ENCODE data around the gene HMGB3. TPM values are rescaled to one million over a fixed set of nuclear protein-coding genes. Genes with fewer than 3 reads are reported as not detected.

The HMGB3 gene
- total RNA-seq, 1 experiment from 2014 or later = 373 TPM

GRCh38 chrX:150955590-150955989, 27.5 kb upstream of the HMGB3 start:
- no peaks in the 10 kb centered on the region for H3K23me2 ChIP-seq (ENCODE audit: insufficient read length, low read depth, low read length, poor library complexity, severe bottlenecking)
- no peak overlapping the region for H3K4ac ChIP-seq (ENCODE audit: low read depth, low read length)
- no peak overlapping the region for H2BK12ac ChIP-seq (ENCODE audit: insufficient read length, low read depth, low read length)
- no peak overlapping the region for H4K8ac ChIP-seq (replicated peaks; ENCODE audit: insufficient read length, low read depth, low read length)
- H3K27ac ChIP-seq (ENCODE audit: insufficient read length, low read depth, low read length) = no peak overlapping the region
- H4K5ac ChIP-seq (ENCODE audit: insufficient read length, low read depth, low read length) = no peak overlapping the region
- no peak overlapping the region for H2BK120ac ChIP-seq (ENCODE audit: low read depth, low read length, poor library complexity, severe bottlenecking)
- no peak overlapping the region for H3K4me2 ChIP-seq (ENCODE audit: insufficient read depth, insufficient read length, low read length)
- H3K27me3 ChIP-seq (ENCODE audit: insufficient read depth, low read length) = no peaks in the 10 kb centered on the region
- Mint-ChIP-seq H3K4me3 (no peak overlapping the region), H3K27me3 (ENCODE audit: low read depth) (0 out of 2 replicates have a peak, but pooled peaks cover 2% of the 10 kb centered on the region), H3K9me3 (peaks cover 55 to 69% of the 10 kb centered on the region in 2 experiments), H3K27ac (no peak overlapping the region), H3K36me3 (ENCODE audit: insufficient read depth in 1 of 3, low read depth in 3 of 3) (peaks cover 0 to 4% (median 0%) of the 10 kb centered on the region in 3 experiments; a peak in 4 of 7 replicates), H3K4me1 (peaks cover 0 to 13% of the 10 kb centered on the region in 2 experiments)
- H2BK20ac ChIP-seq (ENCODE audit: low read depth, low read length, poor library complexity, severe bottlenecking) = no peak overlapping the region
- H3K56ac ChIP-seq (ENCODE audit: insufficient read length, low read depth, low read length) = no peak overlapping the region
- TF ChIP-seq, protein P1, sequence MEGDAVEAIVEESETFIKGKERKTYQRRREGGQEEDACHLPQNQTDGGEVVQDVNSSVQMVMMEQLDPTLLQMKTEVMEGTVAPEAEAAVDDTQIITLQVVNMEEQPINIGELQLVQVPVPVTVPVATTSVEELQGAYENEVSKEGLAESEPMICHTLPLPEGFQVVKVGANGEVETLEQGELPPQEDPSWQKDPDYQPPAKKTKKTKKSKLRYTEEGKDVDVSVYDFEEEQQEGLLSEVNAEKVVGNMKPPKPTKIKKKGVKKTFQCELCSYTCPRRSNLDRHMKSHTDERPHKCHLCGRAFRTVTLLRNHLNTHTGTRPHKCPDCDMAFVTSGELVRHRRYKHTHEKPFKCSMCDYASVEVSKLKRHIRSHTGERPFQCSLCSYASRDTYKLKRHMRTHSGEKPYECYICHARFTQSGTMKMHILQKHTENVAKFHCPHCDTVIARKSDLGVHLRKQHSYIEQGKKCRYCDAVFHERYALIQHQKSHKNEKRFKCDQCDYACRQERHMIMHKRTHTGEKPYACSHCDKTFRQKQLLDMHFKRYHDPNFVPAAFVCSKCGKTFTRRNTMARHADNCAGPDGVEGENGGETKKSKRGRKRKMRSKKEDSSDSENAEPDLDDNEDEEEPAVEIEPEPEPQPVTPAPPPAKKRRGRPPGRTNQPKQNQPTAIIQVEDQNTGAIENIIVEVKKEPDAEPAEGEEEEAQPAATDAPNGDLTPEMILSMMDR (conservative IDR thresholded peaks at IDR 0.05) = no peak
- H4K91ac ChIP-seq (ENCODE audit: insufficient read length, low read depth, low read length) = no peak overlapping the region
- H2AK5ac ChIP-seq (ENCODE audit: insufficient read length, low read length) = no peak overlapping the region
- DNase-seq = no peak
- no peaks in the 10 kb centered on the region for H3K9me3 ChIP-seq (ENCODE audit: control insufficient read depth, low read depth, low read length)
- H3K23ac ChIP-seq (ENCODE audit: insufficient read length, low read depth, low read length) = no peak overlapping the region
- H3T11ph ChIP-seq (ENCODE audit: low read length) = no peak overlapping the region
- no CpG with 5 or more reads among the region's 2 CpGs for WGBS (ENCODE audit: extremely low coverage, insufficient read length, low lambda C conversion rate)
- H3K79me2 ChIP-seq (ENCODE audit: insufficient read depth, low read length) = no peaks in the 10 kb centered on the region
- no peak overlapping the region for H2BK5ac ChIP-seq (ENCODE audit: insufficient read length, low read length)
- no peak overlapping the region for H3K18ac ChIP-seq (ENCODE audit: insufficient read length, low read depth, low read length)
- no peaks in the 10 kb centered on the region for H3K79me1 ChIP-seq (ENCODE audit: insufficient read depth, low read depth, low read length, poor library complexity, severe bottlenecking)
- H2BK15ac ChIP-seq (ENCODE audit: low read depth, low read length) = no peak overlapping the region
- no peaks in the 10 kb centered on the region; the same call in 1 of the 2 replicates for H3K4me1 ChIP-seq (ENCODE audit: insufficient read depth, low read length)
- no peak overlapping the region for H3K9ac ChIP-seq (ENCODE audit: extremely low read depth, insufficient read length, low read length)
- H3K14ac ChIP-seq (ENCODE audit: insufficient read depth, low read length) = no peak overlapping the region
- H2AFZ ChIP-seq (ENCODE audit: low read length) = no peak overlapping the region
- H4K20me1 ChIP-seq (ENCODE audit: control insufficient read depth, insufficient read depth, insufficient read length) = no peaks in the 10 kb centered on the region
